Immature natural killer cell (primary cell): ENCODE results near the gene PXT1. TPM values are rescaled to one million over a fixed set of nuclear protein-coding genes. Genes with fewer than 3 reads are reported as not detected.

ENCODE experiments used
- DNase-seq, 3 donors: peaks; one replicate each; pipeline ENCODE4 v3.0.0; 2022; ENCODE audit warnings: mixed read lengths in 1 of 3
- H3K27ac Mint-ChIP-seq, 6 donors: one replicate each; pipeline ENCODE4 v1.8.0; 2020; ENCODE audit warnings: mixed read lengths in 6 of 6, mild to moderate bottlenecking in 5 of 6, inconsistent platforms in 4 of 6, moderate library complexity in 3 of 6
- H3K27me3 Mint-ChIP-seq, 3 donors: one replicate each; pipeline ENCODE4 v1.8.0; 2020 to 2021; ENCODE audit warnings: low read depth in 3 of 3, mild to moderate bottlenecking in 3 of 3, mixed read lengths in 3 of 3, moderate library complexity in 3 of 3, inconsistent platforms in 1 of 3
- H3K36me3 Mint-ChIP-seq, 3 donors: one replicate each; pipeline ENCODE4 v1.8.0; 2020; ENCODE audit warnings: mixed read lengths in 3 of 3, inconsistent platforms in 2 of 3, mild to moderate bottlenecking in 2 of 3
- H3K4me1 Mint-ChIP-seq, 2 donors: one replicate each; pipeline ENCODE4 v1.8.0; 2020; ENCODE audit warnings: inconsistent platforms in 2 of 2, mild to moderate bottlenecking in 2 of 2, mixed read lengths in 2 of 2, moderate library complexity in 1 of 2
- H3K4me3 Mint-ChIP-seq, 5 donors: one replicate each; pipeline ENCODE4 v1.8.0; 2020; ENCODE audit warnings: mild to moderate bottlenecking in 5 of 5, mixed read lengths in 5 of 5, inconsistent platforms in 3 of 5, moderate library complexity in 3 of 5
- H3K9me3 Mint-ChIP-seq, 6 donors: one replicate each; pipeline ENCODE4 v1.8.0; 2020; ENCODE audit warnings: mild to moderate bottlenecking in 6 of 6, mixed read lengths in 6 of 6, inconsistent platforms in 4 of 6, moderate library complexity in 3 of 6
- polyA plus RNA-seq, 3 donors: library from polyadenylated mRNA; unstranded; fragments of 300-500 nt; fragmentation: Illumina TruSeq; gene quantifications; one replicate each; pipeline ENCODE4 v1.2.3, GENCODE V29; 2021

The PXT1 gene
- polyA plus RNA-seq, 3 donors from 2014 or later: 0.09 TPM; not detected in 1

GRCh38 chr6:36378936-36379335 is 63.7 kb downstream of the PXT1 start:
- Mint-ChIP-seq H3K4me3 (no peak overlapping the region), H3K4me1 (no peaks in the 10 kb centered on the region), H3K36me3 (peaks cover 0 to 4% (median 3%) of the 10 kb centered on the region in 3 donors), H3K27ac (peak overlapping the region in 1 of 6 donors; percentile 6), H3K9me3 (no peaks in the 10 kb centered on the region), H3K27me3 (no peaks in the 10 kb centered on the region)
- DNase-seq: no peak

DNA sequence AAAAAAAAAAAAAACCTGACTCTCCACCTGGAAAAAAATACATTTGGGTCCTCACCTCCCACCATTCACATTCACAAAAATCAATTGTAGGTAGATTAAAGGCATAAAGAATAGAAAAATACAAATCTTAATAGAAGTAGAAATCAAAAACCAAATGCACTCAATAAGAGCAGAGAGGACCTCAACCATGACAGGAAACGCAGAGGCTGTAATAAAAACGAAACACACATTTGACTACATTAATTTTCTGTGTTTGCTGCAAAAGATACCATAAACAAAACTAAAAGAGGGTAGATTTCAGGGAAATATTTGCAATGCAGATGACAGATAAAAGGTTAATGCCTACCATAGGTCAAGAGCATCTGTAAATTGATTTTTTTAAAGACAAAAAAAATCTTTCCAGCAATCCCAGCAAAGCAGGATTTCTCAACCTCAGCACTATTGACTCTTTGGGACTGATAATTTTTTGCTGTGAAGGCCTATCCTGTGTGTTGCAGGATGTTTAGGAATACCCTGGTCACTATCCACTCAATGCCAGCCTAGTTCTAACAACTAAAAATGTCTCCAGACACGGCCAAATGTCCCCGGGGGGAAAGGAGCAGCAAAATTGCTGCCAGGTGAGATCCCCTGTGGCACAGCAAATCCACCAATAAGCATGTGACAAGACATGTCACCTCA is 64.3 kb downstream of the PXT1 start:
- Mint-ChIP-seq H3K27me3 (no peaks in the 10 kb centered on the region), H3K4me3 (no peak overlapping the region), H3K36me3 (peaks cover 0 to 4% (median 3%) of the 10 kb centered on the region in 3 donors), H3K4me1 (no peaks in the 10 kb centered on the region), H3K9me3 (no peaks in the 10 kb centered on the region), H3K27ac (peak overlapping the region in 1 of 6 donors; percentile 6)
- DNase-seq: no peak

DNA sequence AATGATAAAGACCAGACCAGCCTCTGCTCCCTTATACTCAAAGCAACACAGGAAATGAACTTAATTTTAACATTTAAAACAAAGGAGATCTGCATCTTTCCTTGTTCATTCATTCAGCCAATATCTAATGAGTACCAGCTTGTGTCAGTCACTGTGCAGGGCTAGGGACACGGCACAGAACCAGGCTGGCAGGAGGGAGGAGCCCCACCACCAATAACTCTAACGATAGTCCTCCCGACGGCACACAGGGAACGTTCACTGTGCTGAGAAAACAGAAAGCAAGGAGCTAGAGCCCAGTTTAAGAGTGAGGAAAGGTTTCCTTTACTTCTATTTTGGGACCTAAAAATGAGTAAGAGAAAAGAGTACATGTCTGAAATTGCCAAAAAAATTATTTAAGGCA is 65.1 kb downstream of the PXT1 start:
- no peak for DNase-seq
- H3K27ac Mint-ChIP-seq: no peak overlapping the region
- H3K9me3 Mint-ChIP-seq: no peaks in the 10 kb centered on the region
- H3K4me1 Mint-ChIP-seq: no peaks in the 10 kb centered on the region
- no peak overlapping the region for H3K4me3 Mint-ChIP-seq
- no peaks in the 10 kb centered on the region for H3K27me3 Mint-ChIP-seq
- peaks cover 0 to 4% (median 3%) of the 10 kb centered on the region in 3 donors for H3K36me3 Mint-ChIP-seq

DNA sequence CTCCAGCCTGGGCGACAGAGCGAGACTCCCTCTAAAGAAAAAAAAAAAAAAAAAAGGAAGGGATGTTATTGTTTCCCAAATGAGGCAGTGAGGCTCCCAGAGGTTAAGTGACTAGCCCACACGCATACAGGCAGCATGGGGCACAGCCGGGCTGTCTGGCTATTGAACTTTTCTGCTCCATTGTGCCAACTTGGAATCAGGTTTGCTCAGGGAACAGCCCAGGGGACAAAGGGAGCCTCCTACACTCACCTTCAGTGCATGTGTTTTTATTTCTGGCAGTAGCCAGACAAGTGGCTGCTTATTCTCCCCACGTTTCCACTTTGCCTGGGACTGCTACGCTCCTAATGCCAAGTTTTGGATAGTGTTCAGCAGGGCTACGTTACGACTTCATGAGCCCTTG is 65.9 kb downstream of the PXT1 start:
- H3K4me1 Mint-ChIP-seq: no peaks in the 10 kb centered on the region
- H3K27me3 Mint-ChIP-seq: peaks cover 0 to 2% (median 0%) of the 10 kb centered on the region in 3 donors
- H3K9me3 Mint-ChIP-seq: no peaks in the 10 kb centered on the region
- H3K36me3 Mint-ChIP-seq: peaks cover 0 to 4% (median 3%) of the 10 kb centered on the region in 3 donors
- no peak overlapping the region for H3K27ac Mint-ChIP-seq
- no peak for DNase-seq
- H3K4me3 Mint-ChIP-seq: no peak overlapping the region

DNA sequence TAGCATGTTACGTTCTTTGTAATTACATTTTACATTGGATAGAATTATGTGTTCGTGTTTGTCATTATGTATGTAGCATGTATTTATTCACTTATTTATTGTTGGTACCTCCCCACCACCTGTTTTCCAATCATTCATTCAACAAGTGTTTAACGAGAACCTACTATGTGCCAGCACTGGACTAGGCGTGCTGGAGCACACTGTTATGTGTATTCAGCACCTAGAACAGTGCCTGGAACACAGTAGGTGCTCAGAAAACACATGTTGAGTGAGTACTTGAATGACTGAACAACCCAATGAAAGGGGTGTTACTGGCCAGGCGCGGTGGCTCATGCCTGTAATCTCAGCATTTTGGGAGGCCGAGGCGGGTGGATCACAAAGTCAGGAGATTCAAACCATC is 66.5 kb downstream of the PXT1 start:
- H3K27ac Mint-ChIP-seq: no peak overlapping the region
- no peak overlapping the region for H3K4me3 Mint-ChIP-seq
- H3K9me3 Mint-ChIP-seq: no peaks in the 10 kb centered on the region
- peaks cover 0 to 3% (median 0%) of the 10 kb centered on the region in 3 donors for H3K27me3 Mint-ChIP-seq
- no peaks in the 10 kb centered on the region for H3K4me1 Mint-ChIP-seq
- no peak for DNase-seq
- H3K36me3 Mint-ChIP-seq: peaks cover 0 to 4% (median 3%) of the 10 kb centered on the region in 3 donors

DNA sequence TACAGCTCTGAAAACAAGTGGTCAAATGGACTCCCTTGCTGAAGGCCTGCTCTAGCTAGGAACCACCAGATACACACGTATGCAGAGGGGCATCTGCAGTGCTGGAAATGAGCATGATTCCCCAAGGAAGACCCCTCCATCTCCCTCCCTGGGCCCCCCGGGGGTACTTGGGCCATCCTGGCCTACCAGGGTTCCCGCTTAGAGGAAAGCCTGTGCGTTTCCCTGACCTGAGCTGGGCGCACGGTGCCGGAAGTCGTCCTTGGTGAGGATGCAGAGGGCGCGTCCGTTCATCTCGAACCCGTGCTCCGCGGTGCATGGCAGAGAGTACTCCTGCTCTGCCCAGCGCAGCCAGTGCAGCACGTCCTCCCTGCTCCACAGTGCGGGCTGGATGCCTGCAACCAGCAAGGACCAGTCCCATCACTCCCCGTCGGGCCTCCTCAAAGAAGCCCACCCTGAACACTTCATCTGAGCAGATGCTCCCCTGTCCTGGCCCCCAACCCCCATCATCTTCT is 67.0 kb downstream of the PXT1 start:
- DNase-seq: no peak
- no peak overlapping the region for H3K27ac Mint-ChIP-seq
- H3K27me3 Mint-ChIP-seq: peaks cover 0 to 3% (median 0%) of the 10 kb centered on the region in 3 donors

GRCh38 chr6:36374972-36375371 is 67.7 kb downstream of the PXT1 start:
- no peak overlapping the region for H3K4me3 Mint-ChIP-seq
- H3K27ac Mint-ChIP-seq: no peak overlapping the region
- H3K36me3 Mint-ChIP-seq: peaks cover 0 to 9% (median 3%) of the 10 kb centered on the region in 3 donors
- no peak for DNase-seq
- no peaks in the 10 kb centered on the region for H3K9me3 Mint-ChIP-seq
- H3K27me3 Mint-ChIP-seq: peaks cover 0 to 3% (median 0%) of the 10 kb centered on the region in 3 donors
- no peaks in the 10 kb centered on the region for H3K4me1 Mint-ChIP-seq

More for the DNA sequence above, 67.0 kb downstream of the PXT1 start:
- Mint-ChIP-seq H3K4me1 (no peaks in the 10 kb centered on the region), H3K9me3 (no peaks in the 10 kb centered on the region), H3K36me3 (peaks cover 0 to 5% (median 3%) of the 10 kb centered on the region in 3 donors), H3K4me3 (no peak overlapping the region)

GRCh38 chr6:36374194-36374593 is 68.5 kb downstream of the PXT1 start:
- no peaks in the 10 kb centered on the region for H3K9me3 Mint-ChIP-seq
- H3K4me1 Mint-ChIP-seq: no peaks in the 10 kb centered on the region
- no peak for DNase-seq
- H3K4me3 Mint-ChIP-seq: no peak overlapping the region
- no peak overlapping the region for H3K27ac Mint-ChIP-seq
- peaks cover 0 to 9% (median 3%) of the 10 kb centered on the region in 3 donors for H3K36me3 Mint-ChIP-seq
- peaks cover 0 to 3% (median 0%) of the 10 kb centered on the region in 3 donors for H3K27me3 Mint-ChIP-seq

- H3K27ac Mint-ChIP-seq: no peak overlapping the region
- H3K36me3 Mint-ChIP-seq: peaks cover 0 to 9% (median 3%) of the 10 kb centered on the region in 3 donors
- H3K9me3 Mint-ChIP-seq: no peaks in the 10 kb centered on the region
- peaks cover 0 to 3% (median 0%) of the 10 kb centered on the region in 3 donors for H3K27me3 Mint-ChIP-seq
- no peak for DNase-seq
- H3K4me3 Mint-ChIP-seq: no peak overlapping the region
- H3K4me1 Mint-ChIP-seq: no peaks in the 10 kb centered on the region
Observed at GRCh38 chr6:36373368-36374019, 69.2 kb downstream of the PXT1 start.

GRCh38 chr6:36372088-36372487 is 70.6 kb downstream of the PXT1 start:
- DNase-seq: no peak
- Mint-ChIP-seq H3K4me1 (no peaks in the 10 kb centered on the region), H3K27ac (peak overlapping the region in 3 of 6 donors; percentile 44 to 59 (median 50)), H3K4me3 (no peak overlapping the region), H3K27me3 (peaks cover 0 to 3% (median 0%) of the 10 kb centered on the region in 3 donors), H3K36me3 (peaks cover 0 to 9% (median 3%) of the 10 kb centered on the region in 3 donors), H3K9me3 (no peaks in the 10 kb centered on the region)

DNA sequence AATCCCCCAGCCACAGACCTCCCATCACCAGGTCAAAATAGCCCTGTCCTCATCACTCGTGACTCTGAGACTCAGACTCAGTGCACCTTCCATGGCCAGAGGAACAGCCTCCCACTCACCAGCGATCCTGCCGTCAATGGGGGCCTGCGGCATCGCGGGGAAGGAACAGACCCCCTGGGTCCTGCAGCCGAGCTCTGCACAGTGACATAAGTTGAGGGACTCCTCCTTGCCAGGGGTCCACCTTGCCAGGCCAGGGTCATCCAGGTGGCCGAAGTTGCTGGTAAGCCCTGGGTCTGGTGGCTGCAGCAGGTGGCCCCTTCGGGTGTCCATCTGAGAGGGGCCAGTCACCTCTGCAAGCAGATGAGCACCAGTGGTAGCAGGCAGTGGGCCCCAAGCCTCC is 71.4 kb downstream of the PXT1 start:
- H3K27me3 Mint-ChIP-seq: peaks cover 0 to 3% (median 0%) of the 10 kb centered on the region in 3 donors
- H3K4me3 Mint-ChIP-seq: no peak overlapping the region
- DNase-seq: no peak
- H3K36me3 Mint-ChIP-seq: peaks cover 0 to 6% (median 3%) of the 10 kb centered on the region in 3 donors
- H3K9me3 Mint-ChIP-seq: no peaks in the 10 kb centered on the region
- H3K4me1 Mint-ChIP-seq: no peaks in the 10 kb centered on the region
- H3K27ac Mint-ChIP-seq: no peak overlapping the region

- no peak for DNase-seq
- peaks cover 0 to 3% (median 0%) of the 10 kb centered on the region in 3 donors for H3K27me3 Mint-ChIP-seq
- no peak overlapping the region for H3K4me3 Mint-ChIP-seq
- no peaks in the 10 kb centered on the region for H3K4me1 Mint-ChIP-seq
- no peak overlapping the region for H3K27ac Mint-ChIP-seq
- H3K36me3 Mint-ChIP-seq: peaks cover 0 to 5% (median 3%) of the 10 kb centered on the region in 3 donors
- H3K9me3 Mint-ChIP-seq: no peaks in the 10 kb centered on the region
Observed at GRCh38 chr6:36370638-36371037, 72.0 kb downstream of the PXT1 start.

DNA sequence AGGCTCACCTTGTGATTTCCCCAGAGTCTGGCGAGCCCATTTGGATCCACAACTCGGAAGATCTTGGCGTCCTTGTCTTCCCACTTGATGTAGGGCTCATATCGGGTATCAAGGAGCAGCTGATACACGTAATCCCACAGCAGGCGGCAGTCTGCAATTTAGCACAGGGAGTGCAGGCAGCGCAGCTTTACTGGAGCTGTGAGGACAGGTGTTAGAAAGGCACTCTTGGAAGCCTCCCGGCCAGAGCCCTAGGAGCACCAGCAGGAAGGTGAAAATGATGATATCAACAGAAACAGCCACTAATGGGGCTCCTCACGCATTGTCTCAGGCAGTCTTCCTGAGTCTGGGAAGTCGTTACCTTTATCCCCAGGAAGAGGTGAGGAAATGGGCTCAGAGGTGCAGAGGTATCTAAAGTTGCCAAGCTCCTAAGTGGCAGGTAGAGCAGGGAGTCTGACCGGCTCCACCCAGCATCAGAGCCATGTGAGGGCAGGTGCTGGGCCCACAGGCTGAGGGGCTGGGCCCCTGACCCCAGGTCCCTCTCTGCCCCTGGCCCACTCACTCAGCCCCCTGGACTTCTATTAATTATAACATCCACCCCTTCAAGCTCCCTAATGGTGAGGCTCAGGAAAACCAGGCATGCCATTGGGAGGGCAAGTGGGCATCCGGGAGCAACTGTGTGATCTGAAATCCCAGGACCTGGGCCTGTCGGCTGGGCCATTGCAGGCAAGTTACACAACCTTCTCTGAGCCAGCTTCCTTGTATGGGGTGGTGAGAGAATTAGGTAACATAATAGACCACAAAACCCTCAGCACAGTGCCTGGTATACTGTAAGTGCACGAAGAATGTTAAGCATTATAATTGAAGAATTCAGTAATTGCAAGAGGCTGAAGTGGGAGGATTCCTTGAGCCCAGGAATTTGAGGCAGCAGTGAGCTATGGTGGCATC is 73.5 kb downstream of the PXT1 start:
- Mint-ChIP-seq H3K36me3 (peaks cover 0 to 5% (median 3%) of the 10 kb centered on the region in 3 donors), H3K4me3 (no peak overlapping the region)

More for the DNA sequence above, 73.5 kb downstream of the PXT1 start:
- Mint-ChIP-seq H3K27ac (no peak overlapping the region), H3K27me3 (peaks cover 0 to 3% (median 0%) of the 10 kb centered on the region in 3 donors), H3K4me1 (no peaks in the 10 kb centered on the region), H3K9me3 (no peaks in the 10 kb centered on the region)
- no peak for DNase-seq
